Gastrocnemius medialis (tissue), 4 donors: Measurements from ENCODE around the gene CEP112.

Experiments
- POLR2A ChIP-seq, 2 donors: fragments of 450-650 bp; IDR thresholded peaks; one replicate each; pipeline ENCODE4 v1.6.1; 2017; ENCODE audit warnings: antibody characterized with exemption in 2 of 2, mild to moderate bottlenecking in 2 of 2, moderate library complexity in 2 of 2
- TF ChIP-seq, protein P1 (sequence below), 5 experiments: fragments of 450-650 bp in 3 of 5; fragments of 200-600 bp in 2 of 5; sonication (generic) in 2 of 5; IDR thresholded peaks in 4 of 5; conservative IDR thresholded peaks in 1 of 5; 1 replicate in 4 of 5; 2 replicates in 1 of 5; pipeline ENCODE4 v1.5.1; 2016 to 2019; ENCODE audit warnings: antibody characterized with exemption in 5 of 5, mild to moderate bottlenecking in 3 of 5, moderate library complexity in 3 of 5

DNA sequence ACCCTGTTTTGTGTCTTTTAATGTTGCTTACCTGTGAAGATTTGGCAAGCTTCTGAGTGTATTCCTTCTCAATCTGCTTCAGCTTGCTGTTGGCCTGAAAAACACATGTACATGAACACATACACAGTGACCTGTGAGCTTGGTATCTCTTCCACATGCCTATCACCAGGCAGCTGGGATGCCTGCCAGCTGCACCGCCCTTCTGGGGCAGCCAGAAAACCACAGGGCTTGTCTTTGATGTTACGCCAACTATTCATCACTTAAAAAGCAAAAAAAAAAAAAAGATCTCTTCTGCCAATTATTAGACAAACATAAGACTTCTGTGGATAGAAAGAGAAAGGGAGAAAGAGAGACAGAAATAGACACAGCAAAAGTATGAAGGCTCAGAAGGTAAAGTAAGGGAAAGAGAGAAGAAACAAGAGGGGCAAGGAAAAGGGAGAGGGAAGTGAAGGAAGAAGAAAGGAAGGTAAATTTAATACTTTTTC lies 441.3 kb downstream of the CEP112 start:
- no peak for TF ChIP-seq POLR2A (IDR thresholded peaks at IDR 0.05)
- TF ChIP-seq, protein P1, sequence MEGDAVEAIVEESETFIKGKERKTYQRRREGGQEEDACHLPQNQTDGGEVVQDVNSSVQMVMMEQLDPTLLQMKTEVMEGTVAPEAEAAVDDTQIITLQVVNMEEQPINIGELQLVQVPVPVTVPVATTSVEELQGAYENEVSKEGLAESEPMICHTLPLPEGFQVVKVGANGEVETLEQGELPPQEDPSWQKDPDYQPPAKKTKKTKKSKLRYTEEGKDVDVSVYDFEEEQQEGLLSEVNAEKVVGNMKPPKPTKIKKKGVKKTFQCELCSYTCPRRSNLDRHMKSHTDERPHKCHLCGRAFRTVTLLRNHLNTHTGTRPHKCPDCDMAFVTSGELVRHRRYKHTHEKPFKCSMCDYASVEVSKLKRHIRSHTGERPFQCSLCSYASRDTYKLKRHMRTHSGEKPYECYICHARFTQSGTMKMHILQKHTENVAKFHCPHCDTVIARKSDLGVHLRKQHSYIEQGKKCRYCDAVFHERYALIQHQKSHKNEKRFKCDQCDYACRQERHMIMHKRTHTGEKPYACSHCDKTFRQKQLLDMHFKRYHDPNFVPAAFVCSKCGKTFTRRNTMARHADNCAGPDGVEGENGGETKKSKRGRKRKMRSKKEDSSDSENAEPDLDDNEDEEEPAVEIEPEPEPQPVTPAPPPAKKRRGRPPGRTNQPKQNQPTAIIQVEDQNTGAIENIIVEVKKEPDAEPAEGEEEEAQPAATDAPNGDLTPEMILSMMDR (IDR thresholded peaks at IDR 0.05 in 4 of 5, conservative IDR thresholded peaks at IDR 0.05 in 1 of 5): no peak
